T-helper 2 cell treated with Interferon-gamma antibody and Interleukin-4, amounts not matched to agents 5 μg/mL and 100 μg/mL, for 36 hours (primary cell): Measurements from ENCODE around the gene ACAP1.
"Not testable (repeated sequence)": the region's sequence is repeated elsewhere in the genome, so short reads cannot be mapped to it uniquely, and the experiment has no call there.

Experiments used
- DNase-seq: peaks from one replicate; pipeline ENCODE4 v3.0.0; 2021; ENCODE audit warnings: low spot score
- H3K27ac Mint-ChIP-seq: one replicate; pipeline ENCODE4 v1.8.0; 2021; ENCODE audit warnings: mild to moderate bottlenecking, mixed read lengths
- H3K27me3 Mint-ChIP-seq: one replicate; pipeline ENCODE4 v1.8.0; 2021; ENCODE audit warnings: low read depth, mixed read lengths
- H3K36me3 Mint-ChIP-seq: one replicate; pipeline ENCODE4 v1.8.0; 2021; ENCODE audit warnings: low read depth, mixed read lengths
- H3K4me1 Mint-ChIP-seq: one replicate; pipeline ENCODE4 v1.8.0; 2021; ENCODE audit warnings: low read depth, mixed read lengths
- H3K4me3 Mint-ChIP-seq: one replicate; pipeline ENCODE4 v1.8.0; 2022; ENCODE audit warnings: mild to moderate bottlenecking, moderate library complexity, mixed read lengths
- H3K9me3 Mint-ChIP-seq: one replicate; pipeline ENCODE4 v1.8.0; 2021; ENCODE audit warnings: mixed read lengths

The ACAP1 gene

GRCh38 chr17:7351665-7352502 lies 15.6 kb downstream of the ACAP1 start, which contains the start of gene KCTD11:
KCTD11 (plus strand) TSS chr17:7352162.
- Mint-ChIP-seq H3K36me3 (peaks cover 45% of the 10 kb centered on the region), H3K27me3 (no peaks in the 10 kb centered on the region), H3K4me3 (peak within 1 kb of the TSS; percentile 80), H3K9me3 (no peaks in the 10 kb centered on the region), H3K4me1 (peaks cover 25% of the 10 kb centered on the region), H3K27ac (peak within 1 kb of the TSS; percentile 76)
- DNase-seq, result peak; percentile 90

GRCh38 chr17:7352503-7352889 lies 16.2 kb downstream of the ACAP1 start:
- Mint-ChIP-seq H3K27me3 (no peaks in the 10 kb centered on the region), H3K4me1 (peaks cover 25% of the 10 kb centered on the region), H3K4me3 (peak overlapping the region; percentile 80), H3K36me3 (peaks cover 40% of the 10 kb centered on the region), H3K9me3 (no peaks in the 10 kb centered on the region), H3K27ac (peak overlapping the region; percentile 76)
- no peak for DNase-seq

- Mint-ChIP-seq H3K4me3 (peak overlapping the region; percentile 80), H3K4me1 (peaks cover 25% of the 10 kb centered on the region)
Measured at GRCh38 chr17:7352910-7353635, 16.7 kb downstream of the ACAP1 start.

GRCh38 chr17:7354262-7354843 lies 18.0 kb downstream of the ACAP1 start:
- DNase-seq, result no peak
- H3K4me3 Mint-ChIP-seq, result no peak overlapping the region

More at GRCh38 chr17:7352910-7353635, 16.7 kb downstream of the ACAP1 start:
- Mint-ChIP-seq H3K27ac (peak overlapping the region; percentile 76), H3K36me3 (peaks cover 35% of the 10 kb centered on the region), H3K27me3 (no peaks in the 10 kb centered on the region), H3K9me3 (no peaks in the 10 kb centered on the region)
- DNase-seq, result no peak

GRCh38 chr17:7355053-7355452 lies 18.7 kb downstream of the ACAP1 start, which contains the start of gene TMEM95:
TMEM95 (plus strand) TSS chr17:7355156; CDS start chr17:7355205, 49 bp downstream.
- Mint-ChIP-seq H3K9me3 (no peaks in the 10 kb centered on the region), H3K36me3 (peaks cover 19% of the 10 kb centered on the region), H3K27ac (peak within 1 kb of the TSS; percentile 85), H3K4me3 (no peak within 1 kb of the TSS), H3K27me3 (no peaks in the 10 kb centered on the region), H3K4me1 (peaks cover 17% of the 10 kb centered on the region)
- DNase-seq, result no peak

More at GRCh38 chr17:7354262-7354843, 18.0 kb downstream of the ACAP1 start:
- Mint-ChIP-seq H3K27ac (peak overlapping the region; percentile 85), H3K4me1 (peaks cover 23% of the 10 kb centered on the region), H3K9me3 (no peaks in the 10 kb centered on the region), H3K36me3 (peaks cover 24% of the 10 kb centered on the region), H3K27me3 (no peaks in the 10 kb centered on the region)

GRCh38 chr17:7355573-7355972 lies 19.2 kb downstream of the ACAP1 start:
- DNase-seq, result no peak
- no peak overlapping the region for H3K4me3 Mint-ChIP-seq
- H3K4me1 Mint-ChIP-seq, result peaks cover 17% of the 10 kb centered on the region
- no peaks in the 10 kb centered on the region for H3K27me3 Mint-ChIP-seq
- peaks cover 16% of the 10 kb centered on the region for H3K36me3 Mint-ChIP-seq
- no peaks in the 10 kb centered on the region for H3K9me3 Mint-ChIP-seq
- peak overlapping the region; percentile 19 for H3K27ac Mint-ChIP-seq

GRCh38 chr17:7356072-7356549 lies 19.8 kb downstream of the ACAP1 start:
- Mint-ChIP-seq H3K27ac (no peak overlapping the region), H3K4me1 (peaks cover 17% of the 10 kb centered on the region), H3K9me3 (no peaks in the 10 kb centered on the region), H3K36me3 (peaks cover 12% of the 10 kb centered on the region), H3K4me3 (no peak overlapping the region), H3K27me3 (no peaks in the 10 kb centered on the region)
- DNase-seq, result peak; percentile 81

- H3K4me3 Mint-ChIP-seq, result no peak overlapping the region
- H3K36me3 Mint-ChIP-seq, result peaks cover 9% of the 10 kb centered on the region
- peaks cover 17% of the 10 kb centered on the region for H3K4me1 Mint-ChIP-seq
- peaks cover 3% of the 10 kb centered on the region for H3K27me3 Mint-ChIP-seq
- no peak for DNase-seq
- no peak overlapping the region for H3K27ac Mint-ChIP-seq
- H3K9me3 Mint-ChIP-seq, result no peaks in the 10 kb centered on the region
Measured at GRCh38 chr17:7356756-7357155, 20.4 kb downstream of the ACAP1 start.

- Mint-ChIP-seq H3K27me3 (peaks cover 3% of the 10 kb centered on the region), H3K4me3 (no peak overlapping the region), H3K4me1 (peaks cover 16% of the 10 kb centered on the region), H3K36me3 (peaks cover 7% of the 10 kb centered on the region), H3K9me3 (no peaks in the 10 kb centered on the region), H3K27ac (no peak overlapping the region)
- no peak for DNase-seq
Measured at GRCh38 chr17:7357381-7357780, 21.1 kb downstream of the ACAP1 start.

- Mint-ChIP-seq H3K36me3 (no peaks in the 10 kb centered on the region), H3K27me3 (peaks cover 3% of the 10 kb centered on the region), H3K4me3 (no peak overlapping the region), H3K4me1 (no peaks in the 10 kb centered on the region), H3K27ac (no peak overlapping the region), H3K9me3 (no peaks in the 10 kb centered on the region)
- no peak for DNase-seq
Measured at GRCh38 chr17:7361906-7362305, 25.6 kb downstream of the ACAP1 start.

- H3K4me3 Mint-ChIP-seq, result no peak overlapping the region
- no peak for DNase-seq
- H3K27ac Mint-ChIP-seq, result no peak overlapping the region
- peaks cover 3% of the 10 kb centered on the region for H3K27me3 Mint-ChIP-seq
- no peaks in the 10 kb centered on the region for H3K36me3 Mint-ChIP-seq
- H3K9me3 Mint-ChIP-seq, result no peaks in the 10 kb centered on the region
- no peaks in the 10 kb centered on the region for H3K4me1 Mint-ChIP-seq
Measured at GRCh38 chr17:7363311-7363710, 27.0 kb downstream of the ACAP1 start.

GRCh38 chr17:7365963-7366362 lies 29.6 kb downstream of the ACAP1 start:
- H3K27ac Mint-ChIP-seq, H3K4me1 Mint-ChIP-seq, H3K36me3 Mint-ChIP-seq, H3K9me3 Mint-ChIP-seq, DNase-seq, H3K4me3 Mint-ChIP-seq: not testable (repeated sequence)
- H3K27me3 Mint-ChIP-seq, result peaks cover 14% of the 10 kb centered on the region

- Mint-ChIP-seq H3K9me3 (no peaks in the 10 kb centered on the region), H3K27me3 (peaks cover 11% of the 10 kb centered on the region), H3K4me1 (peaks cover 1% of the 10 kb centered on the region), H3K36me3 (no peaks in the 10 kb centered on the region), H3K27ac (no peak overlapping the region), H3K4me3 (no peak overlapping the region)
- DNase-seq, result no peak
Measured at GRCh38 chr17:7367083-7367482, 30.8 kb downstream of the ACAP1 start.
